GM12891 (cell line): ENCODE results near the gene PSAPL1.

Experiments used
- DNase-seq: peaks from one replicate; pipeline ENCODE4 v3.0.0; 2011; ENCODE audit warnings: low spot score; ENCODE audit not compliant: insufficient read length
- FAIRE-seq: peaks from 2 replicates; lab custom pipeline; 2011; peaks lifted over from hg19 to GRCh38; lab: Jason Lieb, UNC
- PAX5 ChIP-seq: IDR thresholded peaks from 2 replicates; pipeline ENCODE4 v1.6.1; 2011; ENCODE audit warnings: low read length, moderate library complexity, mild to moderate bottlenecking; ENCODE audit not compliant: insufficient read depth, severe bottlenecking
- POLR2A ChIP-seq: IDR thresholded peaks from 2 replicates; pipeline ENCODE4 v1.6.1; 2011; ENCODE audit warnings: low read depth, low read length, control low read depth
- POLR2AphosphoS5 ChIP-seq: IDR thresholded peaks from 2 replicates; pipeline ENCODE4 v1.6.1; 2011; ENCODE audit warnings: low read depth, low read length, control low read depth
- POU2F2 ChIP-seq: IDR thresholded peaks from 2 replicates; pipeline ENCODE4 v1.6.1; 2011; ENCODE audit warnings: low read depth, mild to moderate bottlenecking, control low read depth, low read length, moderate library complexity
- SPI1 ChIP-seq: IDR thresholded peaks from 2 replicates; pipeline ENCODE4 v1.6.1; 2011; ENCODE audit warnings: low read depth, low read length, control low read depth
- TAF1 ChIP-seq: IDR thresholded peaks from 2 replicates; pipeline ENCODE4 v1.6.1; 2011; ENCODE audit warnings: low read depth, low read length, control low read depth

Gene PSAPL1

DNA sequence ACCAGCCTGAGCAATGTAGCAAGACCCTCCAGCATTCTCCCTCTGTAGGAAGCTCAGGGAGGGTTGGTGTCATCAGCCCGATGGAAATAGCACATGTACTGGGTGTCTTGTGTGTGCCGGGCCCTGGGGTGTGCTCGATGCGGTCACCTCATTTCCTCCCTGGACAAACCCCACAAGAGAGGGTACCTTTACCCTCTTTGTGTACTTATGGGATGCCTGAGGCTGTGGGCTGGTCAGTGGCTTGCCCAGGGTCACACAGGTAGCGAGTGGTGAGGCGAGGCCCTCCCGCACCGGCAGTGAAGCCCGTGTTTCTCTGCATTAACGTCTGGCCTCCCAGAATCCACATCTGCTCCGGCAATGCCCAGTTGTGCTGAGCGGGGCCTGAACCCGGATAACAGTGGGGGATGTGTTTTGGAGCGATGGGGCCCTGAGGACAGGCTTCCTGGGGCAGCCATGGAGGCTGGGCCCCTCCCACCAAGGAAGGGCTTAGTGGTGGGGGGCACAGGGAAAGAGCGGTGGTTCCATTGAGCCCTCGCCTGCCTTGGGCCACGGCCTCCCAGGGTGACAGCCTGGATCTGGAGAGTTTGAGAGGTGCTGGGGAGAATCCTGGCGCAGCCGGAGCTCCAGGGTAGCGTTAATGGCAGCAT is 8.1 kb downstream of the PSAPL1 start:
- DNase-seq (no peak), FAIRE-seq (no peak)
- TF ChIP-seq POLR2AphosphoS5 (no peak), TAF1 (no peak), POLR2A (no peak), PAX5 (no peak), POU2F2 (no peak), SPI1 (no peak)

DNA sequence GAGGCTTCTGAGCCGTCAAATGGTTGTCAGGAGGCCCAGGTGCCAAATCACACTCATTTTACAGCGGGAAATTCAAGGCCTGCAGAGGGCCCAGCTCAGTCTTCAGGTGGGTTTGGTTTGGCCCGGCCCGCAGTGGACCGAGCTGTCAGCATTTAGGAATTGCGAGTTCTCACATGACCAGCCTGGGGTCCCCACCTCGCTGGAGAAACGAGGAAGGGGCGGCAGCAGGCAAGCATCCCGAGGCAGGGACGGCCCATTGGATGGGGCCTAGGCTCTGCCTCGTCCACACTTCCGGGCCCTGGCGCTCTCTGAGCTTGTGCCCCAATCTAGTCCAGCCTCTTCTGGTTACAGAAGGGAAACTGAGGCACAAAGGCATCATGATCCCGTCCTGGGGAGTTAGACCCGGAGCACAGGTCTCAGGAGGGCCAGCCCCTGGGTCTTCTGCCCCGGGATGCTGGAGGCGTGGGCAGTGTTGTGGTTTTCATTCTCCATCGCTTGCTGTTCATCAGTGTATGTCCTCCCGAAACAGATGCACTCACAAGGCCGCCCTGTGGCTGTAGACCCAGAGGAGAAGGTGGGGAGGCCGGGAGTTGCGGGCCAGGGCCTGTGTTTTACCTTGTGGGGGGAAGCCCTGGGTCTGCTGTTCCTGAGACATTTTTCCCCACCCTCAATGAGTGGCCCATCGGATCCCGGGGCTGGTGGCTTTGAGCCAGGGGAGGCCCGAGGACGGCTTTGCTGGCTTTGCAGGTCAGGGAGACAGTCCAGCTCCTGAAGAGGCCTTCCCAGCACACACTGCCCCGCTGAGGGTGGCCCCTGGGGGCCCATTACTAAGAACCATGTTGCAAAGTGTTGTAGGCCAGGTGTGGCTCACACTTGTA is 8.9 kb downstream of the PSAPL1 start:
- FAIRE-seq (no peak), DNase-seq (no peak)
- TF ChIP-seq POU2F2, result no peak
- no peak for TF ChIP-seq PAX5
- no peak for TF ChIP-seq SPI1
- no peak for TF ChIP-seq TAF1
- no peak for TF ChIP-seq POLR2A

DNA sequence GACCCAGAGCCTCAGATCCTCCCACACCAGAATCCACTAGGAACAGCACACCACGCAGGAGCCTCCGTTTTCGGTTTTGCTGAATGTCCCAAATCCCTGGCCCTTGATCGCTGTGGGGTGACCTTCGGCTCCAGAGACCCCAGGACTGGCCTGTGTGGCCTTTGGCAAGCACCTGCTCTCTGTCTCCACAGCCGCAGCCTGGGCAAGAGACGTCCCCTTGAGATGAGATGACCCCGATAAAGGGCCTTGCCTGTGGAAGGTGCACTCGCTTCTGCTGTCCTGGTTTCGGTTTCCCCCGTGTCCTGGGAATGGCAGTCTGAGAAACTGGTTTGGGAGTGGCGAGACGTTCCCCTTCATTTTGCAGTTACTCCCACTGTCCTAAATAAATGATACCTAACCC is 9.6 kb downstream of the PSAPL1 start:
- DNase-seq (no peak), FAIRE-seq (no peak)
- TF ChIP-seq POLR2A, result no peak
- TF ChIP-seq POU2F2, result no peak
- no peak for TF ChIP-seq SPI1
- TF ChIP-seq PAX5, result no peak

DNA sequence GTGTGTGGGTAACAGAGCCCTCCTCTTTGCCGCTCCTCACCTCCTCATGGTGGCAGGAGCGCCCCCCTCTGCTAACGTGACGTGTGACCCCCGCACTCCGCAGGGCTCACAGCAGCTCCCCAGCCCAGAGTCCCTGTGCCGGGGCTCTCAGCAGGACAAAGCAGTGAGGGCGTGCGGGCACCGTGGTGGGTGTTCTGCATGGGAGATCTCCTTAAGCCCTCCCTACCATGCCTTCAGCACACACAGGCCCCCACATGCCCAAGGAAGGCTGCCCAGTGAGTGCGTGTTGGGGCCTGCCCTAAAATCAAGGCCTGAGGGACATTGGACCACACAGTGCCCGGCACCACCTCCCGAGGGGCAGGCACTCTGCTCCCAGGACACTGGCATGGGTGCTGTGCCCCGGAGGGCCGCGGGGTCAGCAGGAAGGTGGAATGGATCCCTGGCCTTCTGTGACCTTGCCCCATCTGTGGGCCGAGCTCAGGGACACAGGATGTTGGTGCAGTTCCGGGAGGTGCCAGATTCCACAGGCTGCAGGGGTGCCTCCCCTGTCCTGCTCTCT is 10.1 kb downstream of the PSAPL1 start:
- FAIRE-seq (no peak), DNase-seq (no peak)
- TF ChIP-seq PAX5, result no peak
- no peak for TF ChIP-seq POLR2AphosphoS5
- no peak for TF ChIP-seq TAF1
- no peak for TF ChIP-seq POU2F2
- TF ChIP-seq POLR2A, result no peak
- no peak for TF ChIP-seq SPI1

DNA sequence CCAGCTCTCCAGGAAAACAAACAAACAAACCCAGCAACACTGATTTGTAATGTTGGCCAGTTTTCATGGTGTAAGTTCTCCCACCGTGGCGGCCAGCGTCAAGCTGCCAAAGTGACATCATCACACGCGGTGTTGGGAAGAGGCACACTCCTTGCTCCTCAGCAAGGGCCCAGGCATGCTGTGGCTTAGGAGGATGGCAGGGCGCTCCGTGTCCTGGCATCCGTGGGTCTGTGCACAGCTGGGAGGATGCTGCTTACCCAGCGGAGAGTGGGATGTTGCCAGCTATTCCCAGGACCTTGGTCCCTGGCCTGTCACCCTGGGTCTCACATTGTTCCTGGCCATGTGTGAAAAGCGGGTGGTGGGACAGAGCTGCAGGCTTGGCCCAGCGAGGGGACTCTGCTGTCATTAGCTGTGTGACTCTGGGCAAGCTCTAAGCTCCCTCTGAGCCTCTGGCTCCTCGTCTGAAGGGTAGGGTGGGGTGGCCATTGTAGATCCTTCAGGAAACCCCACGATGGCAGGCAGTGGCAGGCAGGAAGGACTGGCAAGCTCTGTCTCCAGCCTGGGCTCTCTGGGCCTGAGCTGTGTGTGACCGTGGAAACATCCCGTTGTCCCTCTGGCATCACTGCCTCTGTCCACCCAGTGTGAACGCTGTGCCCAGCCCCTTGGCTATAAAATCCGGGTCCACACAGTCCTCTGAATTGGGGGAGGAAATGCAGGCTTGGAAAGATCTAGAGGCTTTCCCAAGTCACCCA is 10.8 kb downstream of the PSAPL1 start:
- TF ChIP-seq POLR2A, result no peak
- no peak for TF ChIP-seq POLR2AphosphoS5
- no peak for TF ChIP-seq POU2F2
- no peak for TF ChIP-seq SPI1
- TF ChIP-seq TAF1, result no peak
- no peak for TF ChIP-seq PAX5
- DNase-seq (no peak), FAIRE-seq (no peak)

DNA sequence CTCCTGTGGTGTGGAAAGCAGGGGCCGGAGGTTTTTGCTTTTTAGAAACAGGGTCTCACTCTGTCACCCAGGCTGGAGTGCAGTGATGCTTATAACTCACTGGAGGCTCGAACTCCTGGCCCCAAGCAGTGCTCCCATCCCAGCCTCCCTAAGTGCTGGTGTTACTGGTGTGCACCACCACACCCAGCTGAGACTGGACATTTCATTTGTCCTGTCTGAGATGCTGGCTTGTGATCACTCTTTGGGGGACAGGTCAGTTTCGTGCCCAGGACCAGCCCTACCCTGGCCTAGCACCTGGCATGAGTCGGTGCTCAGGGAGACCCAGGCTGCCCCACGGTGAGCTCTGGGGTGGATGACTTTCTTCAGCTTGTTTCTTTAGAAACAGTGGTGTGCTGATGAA is 11.3 kb downstream of the PSAPL1 start:
- TF ChIP-seq SPI1, result no peak
- TF ChIP-seq POLR2AphosphoS5, result no peak
- TF ChIP-seq POU2F2, result no peak
- TF ChIP-seq POLR2A, result no peak
- TF ChIP-seq TAF1, result no peak
- TF ChIP-seq PAX5, result no peak
- FAIRE-seq, result no peak
- DNase-seq, result no peak

DNA sequence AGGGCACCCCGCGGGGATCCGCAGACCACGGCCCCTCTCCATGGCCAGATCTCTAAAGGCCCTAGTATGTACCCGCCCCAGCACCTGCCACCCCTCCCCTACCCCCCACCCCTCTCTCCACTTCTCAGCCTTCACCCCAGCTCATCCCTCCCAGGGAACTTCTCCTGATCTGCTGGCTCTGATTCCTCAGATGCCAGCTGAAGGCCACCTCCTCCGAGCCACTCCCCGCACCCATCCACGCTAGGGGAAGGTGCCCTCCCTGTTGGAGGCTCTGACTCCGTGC is 11.9 kb downstream of the PSAPL1 start:
- DNase-seq, result no peak
- TF ChIP-seq PAX5, result no peak
- no peak for FAIRE-seq

DNA sequence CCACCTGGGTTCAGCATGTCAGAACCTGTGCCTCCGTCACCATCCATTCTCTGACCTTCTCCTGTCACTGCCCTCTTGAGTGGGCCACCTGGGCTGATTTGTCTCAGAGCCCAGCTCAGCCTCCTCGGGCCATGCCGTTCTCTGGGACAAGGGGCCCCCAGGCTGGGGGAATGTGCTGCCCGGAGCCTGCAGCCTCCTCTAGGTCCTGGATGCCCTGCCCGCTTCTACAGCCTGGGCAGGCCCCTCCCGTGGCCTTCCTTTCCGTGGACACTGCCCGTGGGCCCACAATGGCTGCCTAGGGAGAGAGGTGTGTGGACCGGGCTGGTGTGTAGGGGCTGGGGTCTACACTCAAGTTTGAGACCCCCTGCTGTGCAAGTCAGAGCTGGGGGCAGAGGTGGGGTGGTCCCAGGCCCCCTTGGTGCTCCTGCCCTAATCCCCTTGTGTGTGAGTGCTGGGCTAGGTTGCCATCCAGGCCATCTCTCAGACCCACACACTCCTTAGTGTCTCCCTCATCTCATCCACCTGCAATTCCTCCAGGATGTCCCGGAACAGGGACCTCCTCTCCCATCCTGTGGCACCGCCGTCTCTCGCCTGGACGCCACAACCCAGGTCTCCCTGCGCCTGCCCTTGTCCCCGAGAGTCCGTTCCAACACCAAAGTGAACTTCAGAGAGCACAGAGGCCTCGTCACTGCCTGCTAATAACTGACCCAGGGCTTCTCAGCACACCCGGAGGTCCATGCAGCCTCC is 12.4 kb downstream of the PSAPL1 start:
- no peak for TF ChIP-seq POLR2AphosphoS5
- no peak for TF ChIP-seq POLR2A
- TF ChIP-seq POU2F2, result no peak
- no peak for TF ChIP-seq PAX5
- TF ChIP-seq SPI1, result no peak
- TF ChIP-seq TAF1, result no peak
- DNase-seq (no peak), FAIRE-seq (no peak)
